CD14-positive monocyte (primary cell): Measurements from ENCODE around the gene ATP5F1E. TPM values are rescaled to one million over a fixed set of nuclear protein-coding genes. Genes with fewer than 3 reads are reported as not detected.
A peak's percentile ranks its signal among the peaks of the same experiment; 100 is the strongest.

Source experiments
- DNase-seq, 3 donors: peaks; one replicate each; pipeline ENCODE4 v3.0.0-alpha.2; 2011 to 2022
- H2AFZ ChIP-seq: 2 replicates; pipeline ENCODE4 v1.6.0; 2012; ENCODE audit warnings: mild to moderate bottlenecking, low read depth, low read length, inconsistent platforms; ENCODE audit not compliant: insufficient read depth, poor library complexity, severe bottlenecking
- H3K27ac ChIP-seq, 2 donors: 1 replicate in 1 of 2; 2 replicates in 1 of 2; pipeline ENCODE4 v1.5.1; 2012 to 2013; ENCODE audit warnings: low read length in 2 of 2, control low read depth in 1 of 2, inconsistent platforms in 1 of 2, low read depth in 1 of 2, mild to moderate bottlenecking in 1 of 2
- H3K27me3 ChIP-seq, 2 donors: one replicate each; pipeline versions ENCODE4 v1.6.0 to v1.6.1; 2011 to 2013; ENCODE audit warnings: low read length in 2 of 2; ENCODE audit not compliant: control insufficient read depth in 2 of 2, insufficient read depth in 2 of 2
- H3K36me3 ChIP-seq, 2 donors: replicated peaks in 1 of 2; 1 replicate in 1 of 2; 2 replicates in 1 of 2; pipeline versions ENCODE4 v1.5.1 to v1.6.1; 2012 to 2013; ENCODE audit warnings: low read length in 2 of 2, control low read depth in 1 of 2, inconsistent platforms in 1 of 2, mild to moderate bottlenecking in 1 of 2; ENCODE audit not compliant: insufficient read depth in 2 of 2, control insufficient read depth in 1 of 2
- H3K4me1 ChIP-seq, 2 donors: 1 replicate in 1 of 2; 2 replicates in 1 of 2; pipeline versions ENCODE4 v1.5.1 to v1.6.1; 2012 to 2013; ENCODE audit warnings: low read length in 2 of 2, control low read depth in 1 of 2, inconsistent platforms in 1 of 2, mild to moderate bottlenecking in 1 of 2, moderate library complexity in 1 of 2; ENCODE audit not compliant: insufficient read depth in 2 of 2, control insufficient read depth in 1 of 2
- H3K4me2 ChIP-seq: replicated peaks from 2 replicates; pipeline ENCODE3; 2012; ENCODE audit warnings: low read length, moderate library complexity, mild to moderate bottlenecking; ENCODE audit not compliant: poor library complexity, severe bottlenecking; ENCODE audit errors: extremely low read depth
- H3K4me3 ChIP-seq, 3 experiments: fragments of 200-600 bp in 1 of 3; sonication (generic) in 1 of 3; replicated peaks in 1 of 3; 1 replicate in 2 of 3; 2 replicates in 1 of 3; pipeline ENCODE4 v1.5.1; 2011 to 2013; ENCODE audit warnings: low read length in 3 of 3, mild to moderate bottlenecking in 3 of 3, control low read depth in 2 of 3, low read depth in 2 of 3, inconsistent platforms in 1 of 3, moderate library complexity in 1 of 3
- H3K79me2 ChIP-seq: 2 replicates; pipeline ENCODE4 v1.6.0; 2012; ENCODE audit warnings: mild to moderate bottlenecking, control low read depth, inconsistent platforms, low read length, moderate library complexity; ENCODE audit not compliant: insufficient read depth
- H3K9ac ChIP-seq: 2 replicates; pipeline ENCODE4 v1.6.0; 2017; ENCODE audit warnings: low read length, mild to moderate bottlenecking; ENCODE audit not compliant: insufficient read depth, poor library complexity, severe bottlenecking
- H3K9me3 ChIP-seq, 2 donors: replicated peaks in 1 of 2; 1 replicate in 1 of 2; 2 replicates in 1 of 2; pipeline versions ENCODE4 v1.5.1 to v1.6.1; 2012 to 2013; ENCODE audit warnings: low read length in 2 of 2, control low read depth in 1 of 2; ENCODE audit not compliant: control insufficient read depth in 1 of 2, insufficient read depth in 1 of 2
- H4K20me1 ChIP-seq: 2 replicates; pipeline ENCODE4 v1.6.0; 2012; ENCODE audit warnings: mild to moderate bottlenecking, low read length, control low read depth, moderate library complexity; ENCODE audit not compliant: insufficient read depth
- H3K27ac Mint-ChIP-seq, 7 donors: one replicate each; pipeline ENCODE4 v1.8.0; 2020; ENCODE audit warnings: mild to moderate bottlenecking in 7 of 7, mixed read lengths in 7 of 7, moderate library complexity in 6 of 7, inconsistent platforms in 2 of 7
- H3K27me3 Mint-ChIP-seq, 3 donors: one replicate each; pipeline ENCODE4 v1.8.0; 2021 to 2022; ENCODE audit warnings: low read depth in 3 of 3, mild to moderate bottlenecking in 3 of 3, mixed read lengths in 3 of 3, moderate library complexity in 3 of 3, inconsistent platforms in 1 of 3
- H3K36me3 Mint-ChIP-seq, 2 donors: one replicate each; pipeline ENCODE4 v1.8.0; 2020; ENCODE audit warnings: mixed read lengths in 2 of 2, inconsistent platforms in 1 of 2, mild to moderate bottlenecking in 1 of 2
- H3K4me1 Mint-ChIP-seq: one replicate; pipeline ENCODE4 v1.8.0; 2020; ENCODE audit warnings: mild to moderate bottlenecking, mixed read lengths
- H3K4me3 Mint-ChIP-seq, 2 donors: one replicate each; pipeline ENCODE4 v1.8.0; 2020; ENCODE audit warnings: mild to moderate bottlenecking in 2 of 2, mixed read lengths in 2 of 2, moderate library complexity in 1 of 2
- H3K9me3 Mint-ChIP-seq, 7 donors: one replicate each; pipeline ENCODE4 v1.8.0; 2020 to 2022; ENCODE audit warnings: mixed read lengths in 7 of 7, mild to moderate bottlenecking in 6 of 7, moderate library complexity in 6 of 7, inconsistent platforms in 2 of 7
- WGBS: methylation state at CpG from one replicate; pipeline ENCODE4 v1.1.5; 2013; ENCODE audit warnings: missing lambda C conversion rate; ENCODE audit not compliant: insufficient coverage; 5-methylcytosine and 5-hydroxymethylcytosine counted together
- intact Hi-C, 2 donors: fragments of 100-400 bp; cut with micrococcal nuclease; formaldehyde crosslinking; loops; one replicate each; pipeline versions ENCODE4 v1.15.0 to v1.15.1; 2023
- polyA plus RNA-seq, 3 donors: library from polyadenylated mRNA; depleted of rRNA in 1 of 3; unstranded in 2 of 3; stranded (reverse) in 1 of 3; fragments of 300-500 nt in 2 of 3; fragments of >200 nt in 1 of 3; fragmentation: Illumina TruSeq in 2 of 3; gene quantifications; 1 replicate in 2 of 3; 2 replicates in 1 of 3; pipeline ENCODE4 v1.2.3, GENCODE V29; 2012 to 2021
- TF ChIP-seq, protein P1 (sequence below): fragments of 200-600 bp; IDR thresholded peaks from one replicate; pipeline ENCODE4 v1.8.0; 2022; ENCODE audit warnings: antibody characterized with exemption, mild to moderate bottlenecking

ATP5F1E gene
- polyA plus RNA-seq, 3 donors = 39.0 to 105 (median 102) TPM

DNA sequence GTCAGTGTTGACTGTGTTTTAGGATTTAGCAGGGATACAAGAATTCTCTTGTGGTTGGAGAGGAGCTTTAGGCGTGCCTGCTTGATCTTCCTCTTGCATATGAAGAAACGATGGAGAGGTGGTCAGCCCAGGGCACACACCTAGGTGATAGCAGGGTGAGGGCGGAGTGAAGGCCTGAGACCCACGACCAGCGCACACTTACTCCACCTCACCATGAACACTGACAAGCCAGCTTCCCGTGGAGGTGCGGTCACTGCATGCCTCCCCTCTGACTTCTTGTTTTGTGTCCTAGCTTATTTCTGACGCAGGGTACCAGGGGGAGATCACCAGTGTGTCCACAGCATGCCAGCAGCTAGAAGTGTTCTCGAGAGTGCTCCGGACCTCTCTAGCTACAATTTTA, 42.9 kb downstream of the ATP5F1E start:
- H3K4me1 ChIP-seq = peaks cover 0 to under 1% of the 10 kb centered on the region in 2 donors
- H3K4me2 ChIP-seq = no peak overlapping the region
- Mint-ChIP-seq H3K36me3 (peaks cover 73 to 77% of the 10 kb centered on the region in 2 donors), H3K9me3 (no peaks in the 10 kb centered on the region), H3K27me3 (peaks cover 0 to 4% (median 0%) of the 10 kb centered on the region in 3 donors), H3K4me3 (no peak overlapping the region), H3K27ac (peak overlapping the region in 3 of 7 donors; percentile 33 to 61 (median 42)), H3K4me1 (peaks cover 8% of the 10 kb centered on the region)
- peaks cover 27% of the 10 kb centered on the region for H3K79me2 ChIP-seq
- H3K9me3 ChIP-seq = no peaks in the 10 kb centered on the region
- peaks cover 70 to 87% of the 10 kb centered on the region in 2 donors for H3K36me3 ChIP-seq
- TF ChIP-seq, protein P1, sequence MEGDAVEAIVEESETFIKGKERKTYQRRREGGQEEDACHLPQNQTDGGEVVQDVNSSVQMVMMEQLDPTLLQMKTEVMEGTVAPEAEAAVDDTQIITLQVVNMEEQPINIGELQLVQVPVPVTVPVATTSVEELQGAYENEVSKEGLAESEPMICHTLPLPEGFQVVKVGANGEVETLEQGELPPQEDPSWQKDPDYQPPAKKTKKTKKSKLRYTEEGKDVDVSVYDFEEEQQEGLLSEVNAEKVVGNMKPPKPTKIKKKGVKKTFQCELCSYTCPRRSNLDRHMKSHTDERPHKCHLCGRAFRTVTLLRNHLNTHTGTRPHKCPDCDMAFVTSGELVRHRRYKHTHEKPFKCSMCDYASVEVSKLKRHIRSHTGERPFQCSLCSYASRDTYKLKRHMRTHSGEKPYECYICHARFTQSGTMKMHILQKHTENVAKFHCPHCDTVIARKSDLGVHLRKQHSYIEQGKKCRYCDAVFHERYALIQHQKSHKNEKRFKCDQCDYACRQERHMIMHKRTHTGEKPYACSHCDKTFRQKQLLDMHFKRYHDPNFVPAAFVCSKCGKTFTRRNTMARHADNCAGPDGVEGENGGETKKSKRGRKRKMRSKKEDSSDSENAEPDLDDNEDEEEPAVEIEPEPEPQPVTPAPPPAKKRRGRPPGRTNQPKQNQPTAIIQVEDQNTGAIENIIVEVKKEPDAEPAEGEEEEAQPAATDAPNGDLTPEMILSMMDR = no peak
- no peak overlapping the region for H3K27ac ChIP-seq
- no peaks in the 10 kb centered on the region for H3K27me3 ChIP-seq
- no peak overlapping the region for H2AFZ ChIP-seq
- whole genome bisulfite sequencing = 100% methylated on average over 2 of the region's 10 CpGs
- no peak for DNase-seq
- intact Hi-C loops = loop anchor here in 1 of 2 donors (10.0 kb wide), 1 partner anchor 46 kb away; the partner anchor contains the start of gene ATP5F1E
- no peak overlapping the region for H3K9ac ChIP-seq
- no peak overlapping the region for H3K4me3 ChIP-seq
- H4K20me1 ChIP-seq = peaks cover 98% of the 10 kb centered on the region

DNA sequence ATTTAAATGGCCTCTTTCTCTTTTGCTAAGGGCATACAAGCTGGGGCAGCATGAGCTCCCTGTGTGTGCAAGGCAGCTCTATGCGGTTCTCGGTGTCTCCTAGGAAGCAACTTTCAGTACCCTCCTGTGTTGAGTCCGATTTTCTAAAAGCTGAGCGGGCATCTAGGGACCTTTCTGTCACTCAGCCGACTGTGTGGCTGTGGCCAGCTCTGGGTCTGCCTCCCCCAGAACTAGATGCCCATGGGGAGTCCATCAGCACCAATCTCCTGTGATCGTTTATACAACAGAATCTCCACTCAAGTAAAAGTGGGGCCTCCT, 43.6 kb downstream of the ATP5F1E start:
- Histone ChIP-seq H3K4me2 (no peak overlapping the region), H3K27ac (peak overlapping the region in 1 of 2 donors; percentile 4), H2AFZ (no peak overlapping the region), H3K4me3 (no peak overlapping the region), H3K4me1 (peaks cover 4 to 7% of the 10 kb centered on the region in 2 donors), H3K9ac (no peak overlapping the region), H3K9me3 (no peaks in the 10 kb centered on the region), H4K20me1 (peaks cover 98% of the 10 kb centered on the region), H3K27me3 (no peaks in the 10 kb centered on the region), H3K79me2 (peaks cover 34% of the 10 kb centered on the region), H3K36me3 (peaks cover 64 to 80% of the 10 kb centered on the region in 2 donors)
- Mint-ChIP-seq H3K27me3 (no peaks in the 10 kb centered on the region), H3K36me3 (peaks cover 67 to 70% of the 10 kb centered on the region in 2 donors), H3K4me3 (no peak overlapping the region), H3K4me1 (peaks cover 15% of the 10 kb centered on the region), H3K27ac (no peak overlapping the region), H3K9me3 (no peaks in the 10 kb centered on the region)
- 100% methylated on average over 5 of the region's 6 CpGs for WGBS
- intact Hi-C loops = loop anchor here in 1 of 2 donors (10.0 kb wide), 1 partner anchor 46 kb away; the partner anchor contains the start of gene ATP5F1E
- TF ChIP-seq, protein P1 = no peak
- no peak for DNase-seq
